Measurements from ENCODE around the gene TSPAN32. TPM values are rescaled to one million over a fixed set of nuclear protein-coding genes. Genes with fewer than 3 reads are reported as not detected.
"Not testable (repeated sequence)": the region's sequence is repeated elsewhere in the genome, so short reads cannot be mapped to it uniquely, and the experiment has no call there.

Gene TSPAN32
- total RNA-seq, 2 experiments from 2014 or later: 5.5 to 6.5 TPM

GRCh38 chr11:2361565-2361964 lies 59.8 kb downstream of the TSPAN32 start:
- intact Hi-C loops (cut with micrococcal nuclease): no loop called here
- Mint-ChIP-seq H3K27ac (no peak overlapping the region), H3K36me3 (no peaks in the 10 kb centered on the region), H3K4me3 (no peak overlapping the region), H3K27me3 (no peaks in the 10 kb centered on the region), H3K4me1 (ENCODE audit: low read depth) (no peaks in the 10 kb centered on the region), H3K9me3 (no peaks in the 10 kb centered on the region)
- CTCF ChIA-PET: no interaction called here
- POLR2A ChIA-PET: no interaction called here
- DNase-seq: no peak

DNA sequence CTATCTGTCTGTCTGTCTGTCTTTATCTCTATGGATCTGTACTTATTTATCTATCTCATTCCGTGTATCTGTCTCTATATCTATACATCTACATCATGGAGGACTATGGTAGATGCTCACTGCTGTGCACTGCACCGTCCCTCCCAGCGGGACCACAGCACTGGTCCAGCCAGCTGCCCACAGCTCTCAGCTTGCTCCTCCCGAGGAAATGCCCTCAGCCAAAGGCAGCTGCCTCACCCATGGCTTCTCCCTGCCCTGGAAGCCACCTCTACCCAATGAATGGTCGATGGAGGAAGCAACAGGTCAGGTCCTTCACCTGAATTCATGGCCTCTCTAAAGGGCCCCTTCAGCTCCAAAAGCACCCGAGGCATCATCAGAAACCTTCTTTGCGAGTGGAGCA lies 60.6 kb downstream of the TSPAN32 start:
- intact Hi-C loops (cut with micrococcal nuclease): no loop called here
- ChIA-PET CTCF (no interaction called here), POLR2A (no interaction called here)
- H3K9me3 Mint-ChIP-seq: no peaks in the 10 kb centered on the region
- H3K4me1 Mint-ChIP-seq (ENCODE audit: low read depth): no peaks in the 10 kb centered on the region
- no peak overlapping the region for H3K4me3 Mint-ChIP-seq
- DNase-seq: no peak
- H3K36me3 Mint-ChIP-seq: no peaks in the 10 kb centered on the region
- no peaks in the 10 kb centered on the region for H3K27me3 Mint-ChIP-seq
- no peak overlapping the region for H3K27ac Mint-ChIP-seq

DNA sequence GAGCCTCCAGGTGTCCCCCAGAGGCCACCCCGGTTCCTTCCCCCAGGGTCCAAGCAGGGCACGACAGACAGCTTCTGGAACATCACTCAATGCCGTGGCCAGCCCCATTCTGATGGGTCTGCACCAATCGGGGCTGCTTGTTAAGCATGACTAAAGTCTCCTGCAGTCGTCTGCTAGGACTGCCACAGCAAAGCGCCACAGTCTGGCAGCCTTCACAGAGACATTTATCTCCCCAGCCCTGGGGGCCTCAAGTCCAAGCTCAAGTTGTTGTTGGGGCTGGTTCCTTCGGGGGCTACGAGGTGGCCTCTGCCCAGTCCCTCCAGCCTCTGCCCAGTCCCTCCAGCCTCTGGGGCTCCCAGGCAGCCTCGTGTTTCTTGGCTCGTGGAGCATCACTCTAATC lies 61.3 kb downstream of the TSPAN32 start:
- no peak overlapping the region for H3K27ac Mint-ChIP-seq
- no peaks in the 10 kb centered on the region for H3K4me1 Mint-ChIP-seq (ENCODE audit: low read depth)
- H3K4me3 Mint-ChIP-seq: no peak overlapping the region
- no peaks in the 10 kb centered on the region for H3K9me3 Mint-ChIP-seq
- intact Hi-C loops (cut with micrococcal nuclease): no loop called here
- no peaks in the 10 kb centered on the region for H3K27me3 Mint-ChIP-seq
- POLR2A ChIA-PET: no interaction called here
- CTCF ChIA-PET: no interaction called here
- H3K36me3 Mint-ChIP-seq: no peaks in the 10 kb centered on the region
- DNase-seq: no peak

- intact Hi-C loops (cut with micrococcal nuclease): no loop called here
- Mint-ChIP-seq H3K27me3 (no peaks in the 10 kb centered on the region), H3K4me1 (ENCODE audit: low read depth) (no peaks in the 10 kb centered on the region), H3K4me3 (no peak overlapping the region), H3K9me3 (no peaks in the 10 kb centered on the region), H3K36me3 (no peaks in the 10 kb centered on the region), H3K27ac (no peak overlapping the region)
- ChIA-PET CTCF (no interaction called here), POLR2A (no interaction called here)
- no peak for DNase-seq
Measured at GRCh38 chr11:2363577-2364370, 62.0 kb downstream of the TSPAN32 start.

DNA sequence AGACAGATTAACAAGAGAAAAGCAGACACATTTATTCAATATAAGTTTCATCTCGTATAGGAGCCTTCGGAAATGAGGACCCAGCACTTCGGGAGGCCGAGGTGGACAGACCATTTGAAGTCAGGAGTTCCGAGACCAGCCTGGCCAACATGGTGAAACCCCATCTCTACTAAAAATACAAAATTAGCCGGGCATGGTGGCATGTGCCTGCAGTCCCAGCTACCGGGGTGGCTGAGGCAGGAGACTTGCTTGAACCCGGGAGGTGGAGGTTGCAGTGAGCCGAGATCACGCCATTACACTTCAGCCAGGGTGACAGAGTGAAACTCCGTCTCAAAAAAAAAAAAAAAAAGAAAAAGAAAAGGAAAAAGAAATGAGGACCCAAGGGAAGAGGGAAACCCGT lies 62.6 kb downstream of the TSPAN32 start:
- H3K9me3 Mint-ChIP-seq; CTCF ChIA-PET; H3K36me3 Mint-ChIP-seq; H3K27me3 Mint-ChIP-seq; POLR2A ChIA-PET; H3K27ac Mint-ChIP-seq; DNase-seq; H3K4me3 Mint-ChIP-seq; H3K4me1 Mint-ChIP-seq (ENCODE audit: low read depth); intact Hi-C loops (cut with micrococcal nuclease): not testable (repeated sequence)

DNA sequence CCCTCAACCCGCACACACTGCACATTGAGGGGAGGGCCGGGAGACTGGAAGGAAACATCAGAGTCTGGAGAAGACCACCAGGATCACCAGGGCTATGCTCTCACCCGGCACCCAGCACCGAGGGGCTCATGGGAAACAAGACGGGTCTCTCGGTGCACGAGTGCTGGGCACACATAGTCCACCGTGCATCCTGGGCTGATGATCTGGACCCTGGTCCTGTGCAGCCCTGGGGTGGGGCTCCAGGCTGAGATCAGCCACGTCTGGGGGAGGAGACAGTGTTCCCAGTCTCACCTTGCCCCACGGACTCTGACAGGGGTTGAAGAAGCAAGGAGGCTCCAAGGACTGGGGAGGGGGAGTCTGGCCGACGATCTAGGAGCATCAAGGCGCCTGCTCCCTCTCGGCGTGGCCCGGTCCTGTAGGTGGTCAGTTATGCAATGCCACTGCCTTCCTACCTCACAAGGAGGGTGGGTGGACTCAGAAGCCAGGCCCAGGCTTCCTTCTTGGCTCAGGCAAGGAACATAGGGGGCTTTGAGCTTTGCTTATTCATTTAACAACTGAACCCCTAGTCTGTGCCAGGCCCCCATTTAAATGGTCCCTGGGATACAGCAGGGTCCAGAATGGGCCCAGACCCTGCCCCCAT lies 63.9 kb downstream of the TSPAN32 start:
- H3K9me3 Mint-ChIP-seq: no peaks in the 10 kb centered on the region
- H3K27ac Mint-ChIP-seq: no peak overlapping the region
- H3K4me3 Mint-ChIP-seq: no peak overlapping the region
- POLR2A ChIA-PET: no interaction called here
- no peaks in the 10 kb centered on the region for H3K4me1 Mint-ChIP-seq (ENCODE audit: low read depth)
- CTCF ChIA-PET: interaction anchor here (0.8 to 1.3 kb wide), 2 partner anchors 55 to 61 kb away, joined by 3 to 4 read pairs; no protein-coding TSS in a partner anchor
- intact Hi-C loops (cut with micrococcal nuclease): no loop called here
- DNase-seq: no peak
- H3K27me3 Mint-ChIP-seq: no peaks in the 10 kb centered on the region
- H3K36me3 Mint-ChIP-seq: no peaks in the 10 kb centered on the region

DNA sequence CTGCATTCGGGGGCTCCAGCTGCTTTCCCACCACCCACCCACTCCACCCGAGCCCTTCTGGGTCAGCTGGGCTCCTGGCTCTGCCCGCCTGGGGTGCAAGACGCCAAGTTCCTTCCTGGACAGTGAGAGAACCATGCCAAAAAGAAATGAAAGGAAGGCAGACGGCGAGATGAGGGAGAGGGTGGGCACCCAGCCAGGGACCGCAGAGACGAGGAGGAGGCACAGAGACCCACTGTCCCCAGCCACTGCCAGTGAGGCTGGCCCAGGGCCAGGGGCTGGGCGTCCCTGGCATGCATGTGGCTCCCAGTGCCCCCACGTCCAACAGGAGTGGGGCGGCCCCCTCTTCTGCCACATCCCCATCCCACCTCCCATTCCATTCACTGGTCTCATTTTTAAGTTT lies 64.5 kb downstream of the TSPAN32 start:
- CTCF ChIA-PET: interaction anchor here (0.8 to 1.3 kb wide), 3 partner anchors 34 to 62 kb away, joined by 3 to 4 read pairs (median 3); partner anchors contain the start of gene TSSC4
- POLR2A ChIA-PET: no interaction called here
- no peak overlapping the region for H3K4me3 Mint-ChIP-seq

GRCh38 chr11:2366733-2367132 lies 64.9 kb downstream of the TSPAN32 start:
- Mint-ChIP-seq H3K27ac (no peak overlapping the region), H3K27me3 (no peaks in the 10 kb centered on the region), H3K36me3 (no peaks in the 10 kb centered on the region), H3K4me1 (ENCODE audit: low read depth) (no peaks in the 10 kb centered on the region), H3K4me3 (no peak overlapping the region), H3K9me3 (no peaks in the 10 kb centered on the region)
- ChIA-PET CTCF (interaction anchor here (1.2 to 1.3 kb wide), 2 partner anchors 34 to 54 kb away, joined by 3 to 4 read pairs; partner anchors contain the start of gene TSSC4), POLR2A (no interaction called here)
- no peak for DNase-seq
- intact Hi-C loops (cut with micrococcal nuclease): no loop called here

More for the DNA sequence above, 64.5 kb downstream of the TSPAN32 start:
- no peaks in the 10 kb centered on the region for H3K27me3 Mint-ChIP-seq
- H3K4me1 Mint-ChIP-seq (ENCODE audit: low read depth): no peaks in the 10 kb centered on the region
- no peaks in the 10 kb centered on the region for H3K9me3 Mint-ChIP-seq
- H3K27ac Mint-ChIP-seq: no peak overlapping the region
- intact Hi-C loops (cut with micrococcal nuclease): no loop called here
- no peak for DNase-seq
- H3K36me3 Mint-ChIP-seq: no peaks in the 10 kb centered on the region

GRCh38 chr11:2367266-2368160 lies 65.7 kb downstream of the TSPAN32 start:
- H3K36me3 Mint-ChIP-seq: no peaks in the 10 kb centered on the region
- no peaks in the 10 kb centered on the region for H3K4me1 Mint-ChIP-seq (ENCODE audit: low read depth)
- ChIA-PET POLR2A (interaction anchor here (0.5 kb wide), 1 partner anchor 63 kb away, joined by 3 read pairs; no protein-coding TSS in a partner anchor), CTCF (interaction anchor here (1.2 to 1.3 kb wide), 2 partner anchors 33 to 53 kb away, joined by 3 to 4 read pairs; partner anchors contain the start of gene TSSC4)
- H3K27ac Mint-ChIP-seq: no peak overlapping the region
- H3K9me3 Mint-ChIP-seq: no peaks in the 10 kb centered on the region
- intact Hi-C loops (cut with micrococcal nuclease): no loop called here
- H3K27me3 Mint-ChIP-seq: no peaks in the 10 kb centered on the region
- H3K4me3 Mint-ChIP-seq: no peak overlapping the region
- no peak for DNase-seq

Other genes with a start within 250 kb of the TSPAN32 start
- gene IGF2, start 162.6 kb upstream of the TSPAN32 start, total RNA-seq: 10 to 100 TPM; 26.5 to 27.0 TPM
- gene INS, start 140.8 kb upstream of the TSPAN32 start, total RNA-seq: not detected
- not detected for gene TH, start 130.2 kb upstream of the TSPAN32 start, total RNA-seq
- gene ASCL2, start 31.4 kb upstream of the TSPAN32 start, total RNA-seq: 1 to 10 TPM; 1.5 to 2.0 TPM
- gene C11orf21, start 95 bp upstream of the TSPAN32 start, total RNA-seq: 1 to 10 TPM; 8.2 to 8.8 TPM
- gene CD81, start 75.3 kb downstream of the TSPAN32 start, total RNA-seq: 100 to 1,000 TPM; 177 to 178 TPM
- 10 to 100 TPM; 33.8 to 40.2 TPM for gene TSSC4, start 98.7 kb downstream of the TSPAN32 start, total RNA-seq
- gene TRPM5, start 142.5 kb downstream of the TSPAN32 start, total RNA-seq: not detected
- gene KCNQ1, start 143.0 kb downstream of the TSPAN32 start, total RNA-seq: 10 to 100 TPM; 10.7 to 10.8 TPM